Type B pancreatic cell (in vitro differentiated cells): ENCODE data around the gene ELAVL3. TPM values are rescaled to one million over a fixed set of nuclear protein-coding genes. Genes with fewer than 3 reads are reported as not detected.
A peak's percentile ranks its signal among the peaks of the same experiment; 100 is the strongest.

Experiments used
- DNase-seq: peaks from one replicate; pipeline ENCODE4 v3.0.0; 2021; ENCODE audit warnings: mixed read lengths; ENCODE audit not compliant: unreplicated experiment; ENCODE audit errors: extremely low spot score
- H3K27ac Mint-ChIP-seq: 2 replicates; pipeline ENCODE4 v1.8.0; 2021; ENCODE audit warnings: mild to moderate bottlenecking, mixed read lengths
- H3K27me3 Mint-ChIP-seq: 2 replicates; pipeline ENCODE4 v1.8.0; 2021; ENCODE audit warnings: mixed read lengths
- H3K36me3 Mint-ChIP-seq: 2 replicates; pipeline ENCODE4 v1.8.0; 2021; ENCODE audit warnings: mixed read lengths
- H3K4me1 Mint-ChIP-seq: one replicate; pipeline ENCODE4 v1.8.0; 2021; ENCODE audit warnings: mixed read lengths; ENCODE audit not compliant: unreplicated experiment
- H3K4me3 Mint-ChIP-seq: 2 replicates; pipeline ENCODE4 v1.8.0; 2021; ENCODE audit warnings: mild to moderate bottlenecking, mixed read lengths
- H3K9me3 Mint-ChIP-seq: 2 replicates; pipeline ENCODE4 v1.8.0; 2021; ENCODE audit warnings: mixed read lengths
- total RNA-seq: library from RNA; stranded (reverse); gene quantifications from 2 replicates; pipeline ENCODE4 v1.2.1, GENCODE V29; 2021; ENCODE audit warnings: low replicate concordance
- TF ChIP-seq, protein P1 (sequence below): fragments of 200-600 bp; sonication (generic); conservative IDR thresholded peaks from 2 replicates; pipeline ENCODE4 v1.5.0; 2021; ENCODE audit warnings: antibody characterized with exemption, mild to moderate bottlenecking

The ELAVL3 gene
- total RNA-seq, 1 donor from 2014 or later, result 3.3 TPM

DNA sequence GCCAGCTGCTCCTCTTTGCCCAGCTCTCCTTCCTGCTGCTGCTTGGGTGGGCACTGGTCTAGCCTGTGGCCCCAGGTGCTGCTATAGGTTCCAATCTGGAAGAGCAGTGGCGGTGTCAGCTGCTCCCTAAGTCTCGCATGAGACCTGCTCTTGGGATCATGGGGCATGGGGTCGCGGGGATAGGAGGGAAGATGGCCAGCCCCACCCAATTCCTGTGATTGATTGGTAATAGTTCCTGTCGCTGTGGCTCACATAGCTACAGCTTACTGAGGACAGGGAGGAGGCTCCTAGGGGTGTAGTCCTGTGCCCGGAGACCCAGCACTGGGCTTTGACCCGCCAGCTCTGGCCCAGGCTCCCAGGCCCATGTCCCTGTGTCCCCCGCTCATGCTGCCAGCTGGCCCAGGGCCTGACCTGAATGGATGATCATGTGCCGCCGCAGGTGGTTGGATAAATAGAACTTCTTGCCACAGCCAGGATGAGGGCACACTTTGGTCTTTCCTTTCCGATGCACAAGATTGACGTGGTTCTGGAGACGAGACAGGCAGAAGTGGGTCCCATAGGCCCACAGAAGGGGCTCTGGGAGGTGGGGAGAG, 4.5 kb upstream of the ELAVL3 start:
- no peaks in the 10 kb centered on the region for H3K9me3 Mint-ChIP-seq
- peaks cover 4% of the 10 kb centered on the region for H3K36me3 Mint-ChIP-seq
- peak overlapping the region; percentile 36 for H3K4me3 Mint-ChIP-seq
- no peak overlapping the region for H3K27ac Mint-ChIP-seq
- H3K27me3 Mint-ChIP-seq, result peaks cover 27% of the 10 kb centered on the region
- TF ChIP-seq, protein P1, sequence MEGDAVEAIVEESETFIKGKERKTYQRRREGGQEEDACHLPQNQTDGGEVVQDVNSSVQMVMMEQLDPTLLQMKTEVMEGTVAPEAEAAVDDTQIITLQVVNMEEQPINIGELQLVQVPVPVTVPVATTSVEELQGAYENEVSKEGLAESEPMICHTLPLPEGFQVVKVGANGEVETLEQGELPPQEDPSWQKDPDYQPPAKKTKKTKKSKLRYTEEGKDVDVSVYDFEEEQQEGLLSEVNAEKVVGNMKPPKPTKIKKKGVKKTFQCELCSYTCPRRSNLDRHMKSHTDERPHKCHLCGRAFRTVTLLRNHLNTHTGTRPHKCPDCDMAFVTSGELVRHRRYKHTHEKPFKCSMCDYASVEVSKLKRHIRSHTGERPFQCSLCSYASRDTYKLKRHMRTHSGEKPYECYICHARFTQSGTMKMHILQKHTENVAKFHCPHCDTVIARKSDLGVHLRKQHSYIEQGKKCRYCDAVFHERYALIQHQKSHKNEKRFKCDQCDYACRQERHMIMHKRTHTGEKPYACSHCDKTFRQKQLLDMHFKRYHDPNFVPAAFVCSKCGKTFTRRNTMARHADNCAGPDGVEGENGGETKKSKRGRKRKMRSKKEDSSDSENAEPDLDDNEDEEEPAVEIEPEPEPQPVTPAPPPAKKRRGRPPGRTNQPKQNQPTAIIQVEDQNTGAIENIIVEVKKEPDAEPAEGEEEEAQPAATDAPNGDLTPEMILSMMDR, result no peak
- DNase-seq, result no peak
- peaks cover 4% of the 10 kb centered on the region for H3K4me1 Mint-ChIP-seq

DNA sequence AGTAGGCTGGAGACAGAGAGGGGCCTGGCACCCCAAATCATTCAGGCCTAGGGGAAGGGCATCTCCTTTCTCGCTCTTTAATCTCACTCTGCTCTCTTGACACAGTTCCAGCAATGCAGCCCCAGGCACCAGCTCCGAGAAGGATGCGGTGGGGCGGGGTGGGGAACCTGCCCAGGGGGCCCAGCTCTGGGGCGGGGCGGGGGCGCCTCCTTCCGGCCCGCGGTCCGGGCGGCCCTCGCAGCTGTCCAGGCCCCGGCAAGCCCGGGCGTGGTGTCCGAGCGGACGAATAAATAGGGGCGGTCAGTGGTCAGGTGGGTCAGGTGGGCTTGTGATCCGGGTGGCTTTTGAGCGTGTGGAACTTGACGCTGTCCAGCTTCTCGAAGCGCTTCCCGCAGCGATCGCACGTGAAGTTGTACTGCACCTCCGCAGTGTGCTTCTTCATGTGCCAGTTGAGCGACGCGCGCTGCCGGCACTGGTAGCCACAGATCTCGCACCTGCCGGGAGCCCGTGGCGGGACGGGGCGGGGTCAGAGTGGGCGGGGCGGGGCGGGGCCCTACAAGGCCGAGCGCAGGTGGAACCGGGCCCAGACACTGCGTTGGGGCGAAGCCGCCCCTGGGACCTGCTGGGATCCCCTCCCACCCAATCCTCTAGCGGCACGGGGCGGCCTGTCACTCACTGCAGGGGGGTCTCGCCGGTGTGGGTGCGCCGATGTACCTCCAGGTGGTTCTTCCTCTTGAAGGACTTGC, 2.7 kb upstream of the ELAVL3 start:
- DNase-seq, result no peak
- Mint-ChIP-seq H3K4me3 (no peak overlapping the region), H3K9me3 (no peaks in the 10 kb centered on the region), H3K36me3 (peaks cover 4% of the 10 kb centered on the region), H3K27ac (no peak overlapping the region), H3K27me3 (peaks cover 34% of the 10 kb centered on the region), H3K4me1 (peaks cover 4% of the 10 kb centered on the region)
- TF ChIP-seq, protein P1, result no peak

DNA sequence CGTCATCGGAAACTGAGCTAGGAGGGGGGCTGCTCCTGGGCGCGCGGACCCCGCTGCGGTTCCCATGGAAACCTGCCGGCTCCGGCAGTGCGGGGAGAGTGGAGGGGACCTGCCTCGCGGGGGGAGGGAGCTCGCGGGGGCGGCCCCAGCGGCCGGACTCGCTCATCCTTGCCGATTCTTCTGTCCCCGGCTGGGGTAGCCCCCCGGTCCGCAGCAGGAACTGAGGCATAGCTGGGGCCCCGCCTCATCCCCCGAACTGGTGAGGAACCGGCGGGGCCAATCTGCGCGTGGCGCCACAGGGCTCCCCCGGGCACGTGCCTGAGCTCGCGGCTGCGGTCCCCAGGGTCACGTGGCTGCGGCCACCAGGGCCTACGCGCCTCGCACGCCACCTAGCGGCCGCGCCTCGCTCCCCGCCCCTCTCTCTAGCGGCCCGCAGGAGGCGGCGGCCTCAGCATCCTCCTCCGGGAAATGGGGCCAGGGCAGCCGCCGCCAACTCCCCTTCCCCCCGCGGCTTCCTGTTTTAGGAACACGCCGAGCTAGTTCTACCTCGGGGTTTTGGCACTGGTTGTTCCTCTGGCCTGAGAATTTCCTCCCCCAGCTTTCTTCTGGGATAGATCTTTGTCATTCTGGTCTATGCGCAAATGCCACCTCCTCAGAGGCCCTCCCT, 1.7 kb upstream of the ELAVL3 start:
- H3K27ac Mint-ChIP-seq, result no peak overlapping the region
- no peaks in the 10 kb centered on the region for H3K9me3 Mint-ChIP-seq
- peaks cover 4% of the 10 kb centered on the region for H3K4me1 Mint-ChIP-seq
- peaks cover 44% of the 10 kb centered on the region for H3K27me3 Mint-ChIP-seq
- peaks cover 4% of the 10 kb centered on the region for H3K36me3 Mint-ChIP-seq
- peak overlapping the region; percentile 67 for H3K4me3 Mint-ChIP-seq
- TF ChIP-seq, protein P1, result peak; percentile 93
- peak; percentile 86 for DNase-seq

DNA sequence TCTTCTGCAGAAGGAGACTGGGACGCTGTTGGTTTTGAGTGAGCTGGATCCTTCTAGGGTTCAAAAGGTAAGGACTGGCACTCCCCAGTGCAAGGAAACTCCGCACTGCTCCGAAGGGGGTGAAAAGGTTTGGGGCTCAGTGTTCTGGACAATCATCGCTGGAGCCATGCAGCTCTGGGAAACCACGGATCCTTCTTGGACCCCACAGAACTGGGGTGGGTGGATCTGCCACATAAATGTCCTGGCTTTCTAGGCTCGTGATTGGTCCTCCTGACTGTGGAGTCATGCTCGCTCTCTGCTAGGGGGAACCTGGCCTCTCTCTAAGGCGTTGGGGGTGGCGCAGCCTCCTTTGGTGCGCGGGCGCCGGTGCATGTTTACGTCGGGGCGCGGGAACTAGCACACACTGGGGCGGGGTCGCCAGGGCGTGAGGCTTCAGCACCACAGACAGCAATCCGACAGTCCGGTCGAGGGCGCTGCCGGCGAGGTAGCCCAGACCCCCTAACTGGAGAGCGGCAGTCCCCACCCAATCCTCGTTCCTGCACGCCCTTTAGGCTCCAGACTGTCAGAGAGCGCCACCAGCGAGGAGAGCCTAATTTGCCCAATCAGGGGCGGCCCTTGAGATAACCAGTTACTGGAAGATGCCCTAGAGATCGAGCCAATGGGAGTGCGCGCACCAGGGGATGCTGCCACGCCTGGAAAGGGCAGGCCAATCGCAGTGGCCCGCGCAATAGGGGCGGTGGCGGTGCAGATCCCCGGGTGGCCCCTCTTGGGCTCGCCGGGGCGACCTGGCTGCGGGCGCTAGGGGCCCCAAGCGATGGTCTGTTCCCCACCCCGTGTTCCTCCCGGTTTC, 913 bp upstream of the ELAVL3 start:
- Mint-ChIP-seq H3K27ac (no peak overlapping the region), H3K9me3 (no peaks in the 10 kb centered on the region), H3K4me1 (peaks cover 4% of the 10 kb centered on the region), H3K27me3 (peaks cover 51% of the 10 kb centered on the region), H3K36me3 (peaks cover 4% of the 10 kb centered on the region), H3K4me3 (peak overlapping the region; percentile 71)
- no peak for DNase-seq
- TF ChIP-seq, protein P1, result no peak
